ENCODE data around the gene IL24. TPM values are rescaled to one million over a fixed set of nuclear protein-coding genes. Genes with fewer than 3 reads are reported as not detected.

The IL24 gene
- total and polyA plus RNA-seq, 2 donors (not counting 1 experiment from before 2014, with no cell fraction given) = 0.17 to 0.54 TPM

DNA sequence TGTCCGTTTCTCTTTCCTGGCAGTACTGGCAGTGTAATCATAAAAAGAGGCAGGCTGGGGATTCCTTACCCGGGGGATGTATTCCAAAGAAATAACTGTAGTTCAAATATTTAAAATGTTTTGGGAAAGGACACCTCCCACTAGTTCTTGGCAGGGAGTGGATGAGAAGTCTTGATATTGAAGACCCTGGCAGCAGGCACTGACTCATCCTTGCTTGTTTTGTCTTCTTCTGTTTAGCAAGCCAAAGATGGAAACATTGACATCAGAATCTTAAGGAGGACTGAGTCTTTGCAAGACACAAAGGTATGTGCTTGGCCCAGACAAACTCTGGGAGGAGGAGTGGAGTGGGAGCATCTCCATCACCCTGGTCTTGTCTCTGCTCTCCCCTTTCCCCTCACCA, 31.2 kb upstream of the IL24 start:
- Histone ChIP-seq H3K4me3 (replicated peaks in 1 of 4; ENCODE audit: control extremely low read depth in 1 of 4, insufficient read depth in 1 of 4, low read depth in 3 of 4, low read length in 4 of 4) (no peak overlapping the region), H3K4me2 (ENCODE audit: extremely low read depth, insufficient read depth, low read length) (no peak overlapping the region), H3K36me3 (ENCODE audit: control insufficient read depth, insufficient read depth, low read length) (no peaks in the 10 kb centered on the region), H3K4me1 (ENCODE audit: control insufficient read depth, extremely low read depth, insufficient read depth, low read length) (no peaks in the 10 kb centered on the region), H4K20me1 (ENCODE audit: control insufficient read depth, extremely low read depth, insufficient read depth, low read length) (no peaks in the 10 kb centered on the region), H3K27me3 (ENCODE audit: control insufficient read depth, insufficient read depth, low read length) (no peaks in the 10 kb centered on the region), H3K27ac (ENCODE audit: insufficient read depth, low read length) (no peak overlapping the region), H3K9ac (ENCODE audit: insufficient read depth, low read length) (no peak overlapping the region), H3K79me2 (ENCODE audit: control insufficient read depth, insufficient read depth, low read length) (no peaks in the 10 kb centered on the region), H2AFZ (ENCODE audit: low read length) (no peak overlapping the region), H3K9me3 (ENCODE audit: control insufficient read depth, insufficient read depth, low read depth, low read length) (no peaks in the 10 kb centered on the region)
- TF ChIP-seq, protein P1, sequence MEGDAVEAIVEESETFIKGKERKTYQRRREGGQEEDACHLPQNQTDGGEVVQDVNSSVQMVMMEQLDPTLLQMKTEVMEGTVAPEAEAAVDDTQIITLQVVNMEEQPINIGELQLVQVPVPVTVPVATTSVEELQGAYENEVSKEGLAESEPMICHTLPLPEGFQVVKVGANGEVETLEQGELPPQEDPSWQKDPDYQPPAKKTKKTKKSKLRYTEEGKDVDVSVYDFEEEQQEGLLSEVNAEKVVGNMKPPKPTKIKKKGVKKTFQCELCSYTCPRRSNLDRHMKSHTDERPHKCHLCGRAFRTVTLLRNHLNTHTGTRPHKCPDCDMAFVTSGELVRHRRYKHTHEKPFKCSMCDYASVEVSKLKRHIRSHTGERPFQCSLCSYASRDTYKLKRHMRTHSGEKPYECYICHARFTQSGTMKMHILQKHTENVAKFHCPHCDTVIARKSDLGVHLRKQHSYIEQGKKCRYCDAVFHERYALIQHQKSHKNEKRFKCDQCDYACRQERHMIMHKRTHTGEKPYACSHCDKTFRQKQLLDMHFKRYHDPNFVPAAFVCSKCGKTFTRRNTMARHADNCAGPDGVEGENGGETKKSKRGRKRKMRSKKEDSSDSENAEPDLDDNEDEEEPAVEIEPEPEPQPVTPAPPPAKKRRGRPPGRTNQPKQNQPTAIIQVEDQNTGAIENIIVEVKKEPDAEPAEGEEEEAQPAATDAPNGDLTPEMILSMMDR (conservative IDR thresholded peaks at IDR 0.05 in 1 of 2, IDR thresholded peaks at IDR 0.05 in 1 of 2; ENCODE audit: low read depth in 1 of 2, low read length in 2 of 2) = no peak
- no peak for TF ChIP-seq EZH2 (IDR thresholded peaks at IDR 0.05; ENCODE audit: low read length, missing control alignments)
- DNase-seq (ENCODE audit: low read depth in 2 of 2) = peak in 1 of 2 donors; percentile 39

DNA sequence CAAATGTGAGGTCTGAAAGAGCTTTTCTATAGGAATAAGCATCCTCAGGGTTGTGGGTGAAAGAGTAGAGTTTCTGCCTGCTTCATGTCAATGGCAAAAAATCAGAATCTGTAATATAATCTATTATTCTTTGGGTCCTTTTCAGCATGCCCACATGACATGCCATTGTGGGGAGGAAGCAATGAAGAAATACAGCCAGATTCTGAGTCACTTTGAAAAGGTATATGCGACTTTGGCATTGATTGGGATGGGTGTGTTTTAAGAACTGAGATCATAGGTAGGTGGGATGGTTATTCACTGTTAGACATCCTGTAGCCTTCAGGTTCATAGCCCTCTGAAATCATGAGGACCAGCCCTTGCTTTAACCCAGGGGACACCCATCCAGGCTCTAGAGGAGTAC, 30.0 kb upstream of the IL24 start:
- no peak overlapping the region for H3K9ac ChIP-seq (ENCODE audit: insufficient read depth, low read length)
- DNase-seq (ENCODE audit: low read depth in 2 of 2) = no peak
- H3K4me2 ChIP-seq (ENCODE audit: extremely low read depth, insufficient read depth, low read length) = no peak overlapping the region
- TF ChIP-seq EZH2 (IDR thresholded peaks at IDR 0.05; ENCODE audit: low read length, missing control alignments) = no peak
- no peaks in the 10 kb centered on the region for H3K9me3 ChIP-seq (ENCODE audit: control insufficient read depth, insufficient read depth, low read depth, low read length)
- H3K4me1 ChIP-seq (ENCODE audit: control insufficient read depth, extremely low read depth, insufficient read depth, low read length) = no peaks in the 10 kb centered on the region
- H2AFZ ChIP-seq (ENCODE audit: low read length) = no peak overlapping the region
- no peak overlapping the region for H3K27ac ChIP-seq (ENCODE audit: insufficient read depth, low read length)
- H3K36me3 ChIP-seq (ENCODE audit: control insufficient read depth, insufficient read depth, low read length) = no peaks in the 10 kb centered on the region
- no peaks in the 10 kb centered on the region for H3K79me2 ChIP-seq (ENCODE audit: control insufficient read depth, insufficient read depth, low read length)
- H3K4me3 ChIP-seq (replicated peaks in 1 of 4; ENCODE audit: control extremely low read depth in 1 of 4, insufficient read depth in 1 of 4, low read depth in 3 of 4, low read length in 4 of 4) = no peak overlapping the region
- no peaks in the 10 kb centered on the region for H4K20me1 ChIP-seq (ENCODE audit: control insufficient read depth, extremely low read depth, insufficient read depth, low read length)
- H3K27me3 ChIP-seq (ENCODE audit: control insufficient read depth, insufficient read depth, low read length) = no peaks in the 10 kb centered on the region

DNA sequence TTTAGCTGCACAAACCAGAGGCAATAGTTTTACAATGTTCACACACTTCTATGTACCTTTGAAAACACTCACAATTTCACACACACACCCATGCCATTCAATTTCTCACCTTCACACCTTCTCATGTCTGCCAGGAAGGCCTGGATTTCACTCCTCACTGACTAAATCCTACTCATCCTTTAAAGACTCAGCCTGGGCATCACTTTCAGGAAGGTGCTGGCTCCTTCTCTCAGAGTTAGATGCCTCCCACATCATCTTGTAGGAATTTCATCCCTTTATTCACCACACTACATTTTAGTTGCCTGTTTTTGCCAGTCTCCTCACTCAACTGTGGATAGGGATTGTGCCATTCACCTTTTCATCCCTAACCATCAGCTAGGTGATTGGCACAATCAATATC, 29.5 kb upstream of the IL24 start:
- Histone ChIP-seq H3K27ac (ENCODE audit: insufficient read depth, low read length) (no peak overlapping the region), H3K36me3 (ENCODE audit: control insufficient read depth, insufficient read depth, low read length) (no peaks in the 10 kb centered on the region), H3K9me3 (ENCODE audit: control insufficient read depth, insufficient read depth, low read depth, low read length) (no peaks in the 10 kb centered on the region), H3K27me3 (ENCODE audit: control insufficient read depth, insufficient read depth, low read length) (no peaks in the 10 kb centered on the region), H4K20me1 (ENCODE audit: control insufficient read depth, extremely low read depth, insufficient read depth, low read length) (no peaks in the 10 kb centered on the region), H3K79me2 (ENCODE audit: control insufficient read depth, insufficient read depth, low read length) (no peaks in the 10 kb centered on the region), H3K4me1 (ENCODE audit: control insufficient read depth, extremely low read depth, insufficient read depth, low read length) (no peaks in the 10 kb centered on the region), H3K9ac (ENCODE audit: insufficient read depth, low read length) (no peak overlapping the region), H3K4me3 (replicated peaks in 1 of 4; ENCODE audit: control extremely low read depth in 1 of 4, insufficient read depth in 1 of 4, low read depth in 3 of 4, low read length in 4 of 4) (no peak overlapping the region), H3K4me2 (ENCODE audit: extremely low read depth, insufficient read depth, low read length) (no peak overlapping the region), H2AFZ (ENCODE audit: low read length) (no peak overlapping the region)
- TF ChIP-seq, protein P1 (conservative IDR thresholded peaks at IDR 0.05 in 1 of 2, IDR thresholded peaks at IDR 0.05 in 1 of 2; ENCODE audit: low read depth in 1 of 2, low read length in 2 of 2) = no peak
- TF ChIP-seq EZH2 (IDR thresholded peaks at IDR 0.05; ENCODE audit: low read length, missing control alignments) = no peak
- no peak for DNase-seq (ENCODE audit: low read depth in 2 of 2)
